Neuronal stem cell (in vitro differentiated cells): ENCODE data around the gene MGST3.
"Not testable (repeated sequence)": the region's sequence is repeated elsewhere in the genome, so short reads cannot be mapped to it uniquely, and the experiment has no call there.

Source experiments
- DNase-seq: peaks from one replicate; pipeline ENCODE4 v3.0.0-alpha.2; 2013; ENCODE audit warnings: low spot score
- H2AFZ ChIP-seq: one replicate; pipeline ENCODE4 v1.6.1; 2013; ENCODE audit warnings: mild to moderate bottlenecking, low read length, inconsistent platforms
- H2AK5ac ChIP-seq: 2 replicates; pipeline ENCODE4 v1.6.1; 2013; ENCODE audit warnings: low read depth, mild to moderate bottlenecking, inconsistent platforms, low read length, moderate library complexity, mixed read lengths
- H2BK120ac ChIP-seq: 2 replicates; pipeline ENCODE4 v1.6.1; 2013; ENCODE audit warnings: low read depth, mild to moderate bottlenecking, inconsistent platforms, low read length, moderate library complexity, mixed read lengths
- H2BK12ac ChIP-seq: one replicate; pipeline ENCODE4 v1.6.1; 2013; ENCODE audit warnings: low read length, inconsistent platforms
- H2BK15ac ChIP-seq: 2 replicates; pipeline ENCODE4 v1.6.1; 2013; ENCODE audit warnings: mild to moderate bottlenecking, low read length, inconsistent platforms, mixed read lengths
- H2BK5ac ChIP-seq: one replicate; pipeline ENCODE4 v1.6.1; 2013; ENCODE audit warnings: inconsistent platforms, mild to moderate bottlenecking, low read length, moderate library complexity
- H3K14ac ChIP-seq: one replicate; pipeline ENCODE4 v1.6.1; 2013; ENCODE audit warnings: low read length, inconsistent platforms
- H3K18ac ChIP-seq: 2 replicates; pipeline ENCODE4 v1.6.1; 2013; ENCODE audit warnings: low read length, inconsistent platforms
- H3K23ac ChIP-seq: 2 replicates; pipeline ENCODE4 v1.6.1; 2013; ENCODE audit warnings: low read depth, mild to moderate bottlenecking, mixed read lengths, low read length, inconsistent platforms; ENCODE audit not compliant: poor library complexity
- H3K27ac ChIP-seq: replicated peaks from 3 replicates; pipeline ENCODE4 v1.5.1; 2013; ENCODE audit warnings: low read length, inconsistent platforms
- H3K27me3 ChIP-seq, 3 experiments: 2 replicates each; pipeline ENCODE4 v1.6.1; 2013; ENCODE audit warnings: low read length in 3 of 3, mild to moderate bottlenecking in 2 of 3, inconsistent platforms in 1 of 3, low read depth in 1 of 3, mixed read lengths in 1 of 3, moderate library complexity in 1 of 3; ENCODE audit not compliant: control insufficient read depth in 3 of 3, insufficient read depth in 3 of 3
- H3K36me3 ChIP-seq, 2 donors: replicated peaks in 1 of 2; 2 replicates each; pipeline ENCODE4 v1.6.1; 2013; ENCODE audit warnings: low read length in 2 of 2; ENCODE audit not compliant: control insufficient read depth in 2 of 2, insufficient read depth in 2 of 2
- H3K4ac ChIP-seq: 2 replicates; pipeline ENCODE4 v1.6.1; 2013; ENCODE audit warnings: inconsistent platforms, mild to moderate bottlenecking, low read length, moderate library complexity
- H3K4me1 ChIP-seq, 2 donors: 1 replicate in 1 of 2; 2 replicates in 1 of 2; pipeline ENCODE4 v1.6.1; 2013; ENCODE audit warnings: low read length in 2 of 2, low read depth in 1 of 2; ENCODE audit not compliant: control insufficient read depth in 2 of 2, insufficient read depth in 1 of 2
- H3K4me2 ChIP-seq: one replicate; pipeline ENCODE4 v1.6.1; 2013; ENCODE audit warnings: mild to moderate bottlenecking, low read length, inconsistent platforms; ENCODE audit not compliant: insufficient read depth, poor library complexity, severe bottlenecking
- H3K4me3 ChIP-seq, 2 donors: 2 replicates each; pipeline ENCODE4 v1.5.1; 2013; ENCODE audit warnings: low read length in 2 of 2, mild to moderate bottlenecking in 2 of 2, inconsistent platforms in 1 of 2, moderate library complexity in 1 of 2
- H3K79me1 ChIP-seq: one replicate; pipeline ENCODE4 v1.6.1; 2013; ENCODE audit warnings: low read depth, mild to moderate bottlenecking, inconsistent platforms, low read length, moderate library complexity
- H3K9ac ChIP-seq: one replicate; pipeline ENCODE4 v1.6.1; 2013; ENCODE audit warnings: mild to moderate bottlenecking, low read depth, low read length, inconsistent platforms; ENCODE audit not compliant: poor library complexity
- H3K9me3 ChIP-seq, 2 donors: replicated peaks in 1 of 2; 2 replicates each; pipeline versions ENCODE3 to v1.6.1; 2013; ENCODE audit warnings: low read length in 2 of 2, mild to moderate bottlenecking in 2 of 2, inconsistent platforms in 1 of 2, low read depth in 1 of 2, mixed read lengths in 1 of 2, moderate library complexity in 1 of 2; ENCODE audit not compliant: control insufficient read depth in 2 of 2, insufficient read depth in 1 of 2
- H4K8ac ChIP-seq: one replicate; pipeline ENCODE4 v1.6.1; 2013; ENCODE audit warnings: low read depth, mild to moderate bottlenecking, inconsistent platforms, low read length, moderate library complexity
- H4K91ac ChIP-seq: one replicate; pipeline ENCODE4 v1.6.1; 2013; ENCODE audit warnings: low read length, low read depth, mild to moderate bottlenecking, inconsistent platforms; ENCODE audit not compliant: poor library complexity
- WGBS, 2 donors: extraction: QIAGEN DNeasy Blood & Tissue Kit; methylation state at CpG; one replicate each; pipeline ENCODE4 v1.1.7; 2013; ENCODE audit warnings: missing lambda C conversion rate in 2 of 2, mixed read lengths in 1 of 2; ENCODE audit not compliant: insufficient read length in 2 of 2, insufficient replicate concordance in 1 of 2; ENCODE audit errors: extremely low coverage in 2 of 2; 5-methylcytosine and 5-hydroxymethylcytosine counted together

The MGST3 gene

DNA sequence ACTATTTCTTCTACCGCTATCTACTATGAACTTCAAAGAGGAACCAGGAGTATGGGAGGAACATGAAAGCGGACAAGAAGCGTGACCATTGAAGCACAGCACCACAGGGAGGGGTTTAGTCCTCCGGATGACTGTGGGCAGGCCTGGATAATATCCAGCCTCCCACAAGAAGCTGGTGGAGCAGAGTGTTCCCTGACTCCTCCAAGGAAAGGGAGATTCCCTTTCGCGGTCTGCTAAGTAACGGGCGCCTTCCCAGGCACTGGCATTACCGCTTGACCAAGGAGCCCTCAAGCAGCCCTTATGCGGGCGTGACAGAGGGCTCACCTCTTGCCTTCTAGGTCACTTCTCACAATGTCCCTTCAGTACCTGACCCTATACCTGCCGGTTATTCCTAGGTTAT is 24.4 kb upstream of the MGST3 start:
- H3K36me3 ChIP-seq, H3K4me3 ChIP-seq, H3K79me1 ChIP-seq, H3K27ac ChIP-seq, DNase-seq, H2AK5ac ChIP-seq, H3K4me2 ChIP-seq, H2BK5ac ChIP-seq, H3K9ac ChIP-seq, H3K4ac ChIP-seq, H2BK120ac ChIP-seq, H3K18ac ChIP-seq, H3K9me3 ChIP-seq, H4K91ac ChIP-seq, H4K8ac ChIP-seq, H3K23ac ChIP-seq, H2BK15ac ChIP-seq, H3K4me1 ChIP-seq, H2AFZ ChIP-seq, H2BK12ac ChIP-seq, H3K14ac ChIP-seq: not testable (repeated sequence)
- no CpG with 5 or more reads among the region's 12 CpGs for WGBS, 2 donors
- peaks cover 0 to 17% (median 0%) of the 10 kb centered on the region in 3 experiments for H3K27me3 ChIP-seq

GRCh38 chr1:165610866-165611265 is 20.2 kb upstream of the MGST3 start:
- WGBS, 2 donors = no CpG with 5 or more reads among the region's 1 CpG
- Histone ChIP-seq H2BK120ac (no peak overlapping the region), H3K79me1 (no peaks in the 10 kb centered on the region)

DNA sequence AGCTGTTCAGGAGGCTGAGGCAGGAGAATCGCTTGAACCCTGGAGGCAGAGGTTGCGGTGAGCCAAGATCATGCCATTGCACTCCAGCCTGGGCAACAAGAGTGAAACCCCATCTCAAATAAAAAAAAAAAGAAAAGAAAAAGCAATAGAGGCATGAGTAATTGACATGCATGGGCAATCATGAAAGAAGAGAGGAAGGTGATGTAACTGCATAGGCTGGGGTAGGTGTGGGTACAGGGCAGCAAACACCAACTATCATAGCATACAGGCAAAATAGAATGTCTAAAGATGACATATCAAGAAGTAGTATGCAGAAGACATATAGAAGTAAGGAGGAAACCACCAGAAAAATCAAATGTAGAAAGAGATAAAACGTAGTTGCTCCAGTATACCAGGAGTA is 19.0 kb upstream of the MGST3 start:
- no peak overlapping the region for H3K4me3 ChIP-seq
- H2BK12ac ChIP-seq = no peak overlapping the region
- WGBS, 2 donors = no CpG with 5 or more reads among the region's 3 CpGs
- no peaks in the 10 kb centered on the region for H3K9me3 ChIP-seq
- H3K14ac ChIP-seq = no peak overlapping the region
- H2BK5ac ChIP-seq = no peak overlapping the region
- no peak overlapping the region for H3K4me2 ChIP-seq
- no peak overlapping the region for H3K27ac ChIP-seq
- no peaks in the 10 kb centered on the region for H3K27me3 ChIP-seq
- no peak overlapping the region for H2AFZ ChIP-seq
- no peak overlapping the region for H2AK5ac ChIP-seq
- no peak overlapping the region for H2BK120ac ChIP-seq
- H3K23ac ChIP-seq = no peak overlapping the region
- no peak overlapping the region for H3K18ac ChIP-seq
- no peak for DNase-seq
- no peaks in the 10 kb centered on the region for H3K79me1 ChIP-seq
- no peak overlapping the region for H4K91ac ChIP-seq
- H3K4ac ChIP-seq = no peak overlapping the region
- no peak overlapping the region for H4K8ac ChIP-seq
- H3K4me1 ChIP-seq = peaks cover 0 to 1% of the 10 kb centered on the region in 2 donors
- H2BK15ac ChIP-seq = no peak overlapping the region
- H3K9ac ChIP-seq = no peak overlapping the region
- H3K36me3 ChIP-seq = no peaks in the 10 kb centered on the region

More at GRCh38 chr1:165610866-165611265, 20.2 kb upstream of the MGST3 start:
- Histone ChIP-seq H3K27ac (no peak overlapping the region), H3K14ac (no peak overlapping the region), H3K4me1 (no peaks in the 10 kb centered on the region), H2BK12ac (no peak overlapping the region), H3K9me3 (no peaks in the 10 kb centered on the region), H2AK5ac (no peak overlapping the region), H2BK5ac (no peak overlapping the region), H3K18ac (no peak overlapping the region), H3K9ac (no peak overlapping the region), H3K36me3 (no peaks in the 10 kb centered on the region), H2BK15ac (no peak overlapping the region), H3K4me3 (no peak overlapping the region), H3K27me3 (no peaks in the 10 kb centered on the region), H3K4me2 (no peak overlapping the region), H4K91ac (no peak overlapping the region), H4K8ac (no peak overlapping the region), H3K4ac (no peak overlapping the region), H2AFZ (no peak overlapping the region), H3K23ac (no peak overlapping the region)
- no peak for DNase-seq

DNA sequence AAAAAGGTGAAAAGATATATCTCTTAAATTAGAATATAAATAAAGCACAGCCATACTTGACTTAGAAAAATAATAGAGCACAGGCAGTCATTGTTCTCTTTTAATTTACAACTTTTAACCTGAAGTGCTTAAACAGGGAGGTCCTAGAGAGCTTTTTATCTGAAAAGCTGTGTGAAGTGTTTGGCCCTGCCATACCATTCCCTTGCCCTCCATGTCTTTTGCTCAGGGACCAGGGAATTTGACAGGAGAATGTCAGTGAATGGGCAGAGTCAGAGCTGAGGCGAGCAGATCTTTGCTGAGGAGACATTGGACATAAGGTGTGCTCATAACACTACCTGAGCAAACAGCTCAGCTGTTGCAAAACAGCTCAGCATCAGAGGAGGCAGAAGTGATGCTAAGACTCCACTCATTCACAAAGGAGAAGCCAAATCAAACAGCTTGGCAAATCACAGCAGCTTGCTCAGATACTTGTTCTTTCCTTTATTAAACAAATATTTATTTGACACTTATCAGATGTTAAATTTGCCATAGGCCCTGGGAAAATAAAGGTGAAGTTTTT is 14.9 kb upstream of the MGST3 start:
- Histone ChIP-seq H3K4me2 (no peak overlapping the region), H3K27me3 (peaks cover 0 to 4% (median 0%) of the 10 kb centered on the region in 3 experiments)
- WGBS, 2 donors = no CpG with 5 or more reads among the region's 1 CpG

More for the DNA sequence above, 14.9 kb upstream of the MGST3 start:
- Histone ChIP-seq H4K91ac (no peak overlapping the region), H3K9ac (no peak overlapping the region), H3K4ac (no peak overlapping the region), H3K9me3 (no peaks in the 10 kb centered on the region), H2AK5ac (no peak overlapping the region), H2BK12ac (no peak overlapping the region), H3K4me3 (no peak overlapping the region), H4K8ac (no peak overlapping the region), H2BK120ac (no peak overlapping the region), H3K36me3 (no peaks in the 10 kb centered on the region), H3K14ac (no peak overlapping the region), H3K4me1 (peaks cover 0 to 1% of the 10 kb centered on the region in 2 donors), H2AFZ (no peak overlapping the region), H2BK15ac (no peak overlapping the region), H2BK5ac (no peak overlapping the region), H3K79me1 (no peaks in the 10 kb centered on the region), H3K18ac (no peak overlapping the region), H3K27ac (no peak overlapping the region), H3K23ac (no peak overlapping the region)
- DNase-seq = no peak
